Measurements from ENCODE around the gene CXCL3. TPM values are rescaled to one million over a fixed set of nuclear protein-coding genes. Genes with fewer than 3 reads are reported as not detected.

The CXCL3 gene
- total RNA-seq, 1 donor from 2014 or later: 0.20 TPM

GRCh38 chr4:74000301-74000700, 38.2 kb downstream of the CXCL3 start:
- TF ChIP-seq CTCF (IDR thresholded peaks at IDR 0.05): no peak

GRCh38 chr4:73998040-73999011, 40.2 kb downstream of the CXCL3 start, which contains the start of gene CXCL5:
CXCL5 (minus strand) TSS chr4:73998677; CDS start chr4:73998581, 96 bp downstream.
- TF ChIP-seq CTCF (IDR thresholded peaks at IDR 0.05): peak; percentile 24
- H3K4me1 Mint-ChIP-seq (ENCODE audit: low read depth): peaks cover 11% of the 10 kb centered on the region
- no peak within 1 kb of the TSS for H3K27ac Mint-ChIP-seq (ENCODE audit: unreplicated experiment)
- peaks cover 51% of the 10 kb centered on the region for H3K27me3 Mint-ChIP-seq (ENCODE audit: low read depth)
- peak within 1 kb of the TSS; percentile 72 for H3K4me3 Mint-ChIP-seq (ENCODE audit: unreplicated experiment)
- peaks cover 3% of the 10 kb centered on the region for H3K9me3 Mint-ChIP-seq (ENCODE audit: low read depth)
- DNase-seq (ENCODE audit: low spot score): no peak
- H3K36me3 Mint-ChIP-seq (ENCODE audit: low read depth): peaks cover 1% of the 10 kb centered on the region

More at GRCh38 chr4:74000301-74000700, 38.2 kb downstream of the CXCL3 start:
- H3K36me3 Mint-ChIP-seq (ENCODE audit: low read depth): peaks cover 2% of the 10 kb centered on the region
- peaks cover 3% of the 10 kb centered on the region for H3K9me3 Mint-ChIP-seq (ENCODE audit: low read depth)
- no peak for DNase-seq (ENCODE audit: low spot score)
- no peak overlapping the region for H3K4me3 Mint-ChIP-seq (ENCODE audit: unreplicated experiment)
- H3K4me1 Mint-ChIP-seq (ENCODE audit: low read depth): peaks cover 13% of the 10 kb centered on the region
- H3K27ac Mint-ChIP-seq (ENCODE audit: unreplicated experiment): no peak overlapping the region
- peaks cover 42% of the 10 kb centered on the region for H3K27me3 Mint-ChIP-seq (ENCODE audit: low read depth)

- no peak overlapping the region for H3K27ac Mint-ChIP-seq (ENCODE audit: unreplicated experiment)
Measured at GRCh38 chr4:73992050-73992449, 46.4 kb downstream of the CXCL3 start.

GRCh38 chr4:73991742-73992000, 46.8 kb downstream of the CXCL3 start:
- peaks cover 67% of the 10 kb centered on the region for H3K27me3 Mint-ChIP-seq (ENCODE audit: low read depth)
- H3K4me1 Mint-ChIP-seq (ENCODE audit: low read depth): no peaks in the 10 kb centered on the region

More at GRCh38 chr4:73992050-73992449, 46.4 kb downstream of the CXCL3 start:
- H3K4me3 Mint-ChIP-seq (ENCODE audit: unreplicated experiment): no peak overlapping the region
- DNase-seq (ENCODE audit: low spot score): no peak
- H3K36me3 Mint-ChIP-seq (ENCODE audit: low read depth): peaks cover 3% of the 10 kb centered on the region
- TF ChIP-seq CTCF (IDR thresholded peaks at IDR 0.05): no peak
- no peaks in the 10 kb centered on the region for H3K4me1 Mint-ChIP-seq (ENCODE audit: low read depth)
- peaks cover 63% of the 10 kb centered on the region for H3K27me3 Mint-ChIP-seq (ENCODE audit: low read depth)
- H3K9me3 Mint-ChIP-seq (ENCODE audit: low read depth): no peaks in the 10 kb centered on the region

More at GRCh38 chr4:73991742-73992000, 46.8 kb downstream of the CXCL3 start:
- no peak overlapping the region for H3K27ac Mint-ChIP-seq (ENCODE audit: unreplicated experiment)
- TF ChIP-seq CTCF (IDR thresholded peaks at IDR 0.05): no peak
- no peak overlapping the region for H3K4me3 Mint-ChIP-seq (ENCODE audit: unreplicated experiment)
- H3K9me3 Mint-ChIP-seq (ENCODE audit: low read depth): no peaks in the 10 kb centered on the region
- peaks cover 3% of the 10 kb centered on the region for H3K36me3 Mint-ChIP-seq (ENCODE audit: low read depth)
- no peak for DNase-seq (ENCODE audit: low spot score)

Data from chondrocyte (in vitro differentiated cells).